IPS DF 4.7 (cell line): ENCODE data around the gene NSMF.

Source experiments
- DNase-seq: peaks from one replicate; pipeline ENCODE4 v3.0.0-alpha.2; 2013; ENCODE audit warnings: low spot score; ENCODE audit errors: extremely low read depth

NSMF gene

DNA sequence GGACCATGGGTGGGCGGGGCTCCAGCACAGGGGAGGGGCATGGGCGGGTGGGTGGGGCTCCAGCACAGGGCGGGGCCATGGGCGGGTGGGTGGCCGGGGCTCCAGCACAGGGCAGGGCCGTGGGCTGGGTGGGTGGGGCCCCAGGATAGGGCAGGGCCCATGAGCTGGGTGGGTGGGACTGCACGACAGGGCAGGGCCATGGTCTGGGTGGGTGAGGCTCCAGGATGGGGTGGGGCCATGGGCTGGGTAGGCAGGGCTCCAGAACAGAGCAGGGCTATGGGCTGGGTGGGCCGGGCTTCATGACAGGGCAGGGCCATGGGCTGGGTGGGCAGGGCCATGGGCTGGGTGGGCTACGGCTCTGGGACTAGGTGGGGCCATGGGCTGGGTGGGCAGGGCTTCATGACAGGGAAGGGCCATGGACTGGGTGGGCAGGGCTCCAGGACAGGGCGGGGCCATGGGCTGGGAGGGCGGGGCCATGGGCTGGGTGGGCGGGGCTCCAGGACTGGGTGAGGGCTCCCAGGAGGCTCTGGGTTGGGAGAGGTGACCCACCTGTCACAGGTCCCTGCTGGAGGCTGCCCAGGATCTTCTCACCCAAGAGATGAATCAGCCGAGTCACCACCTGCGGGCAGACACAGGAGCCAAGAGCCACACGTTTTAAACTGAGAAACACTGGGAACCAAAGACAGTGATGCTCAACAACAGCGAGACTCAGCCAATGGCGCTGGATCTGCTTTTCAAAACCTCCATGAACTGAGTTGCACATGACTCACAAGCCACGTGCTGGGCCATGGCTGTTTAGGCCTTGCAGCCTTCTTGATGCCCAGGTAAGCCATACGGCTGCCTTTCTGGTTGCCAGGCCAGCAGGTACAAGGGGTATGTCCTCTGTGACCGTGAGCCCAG lies 33.6 kb upstream of the NSMF start:
- DNase-seq: peak; percentile 19

DNA sequence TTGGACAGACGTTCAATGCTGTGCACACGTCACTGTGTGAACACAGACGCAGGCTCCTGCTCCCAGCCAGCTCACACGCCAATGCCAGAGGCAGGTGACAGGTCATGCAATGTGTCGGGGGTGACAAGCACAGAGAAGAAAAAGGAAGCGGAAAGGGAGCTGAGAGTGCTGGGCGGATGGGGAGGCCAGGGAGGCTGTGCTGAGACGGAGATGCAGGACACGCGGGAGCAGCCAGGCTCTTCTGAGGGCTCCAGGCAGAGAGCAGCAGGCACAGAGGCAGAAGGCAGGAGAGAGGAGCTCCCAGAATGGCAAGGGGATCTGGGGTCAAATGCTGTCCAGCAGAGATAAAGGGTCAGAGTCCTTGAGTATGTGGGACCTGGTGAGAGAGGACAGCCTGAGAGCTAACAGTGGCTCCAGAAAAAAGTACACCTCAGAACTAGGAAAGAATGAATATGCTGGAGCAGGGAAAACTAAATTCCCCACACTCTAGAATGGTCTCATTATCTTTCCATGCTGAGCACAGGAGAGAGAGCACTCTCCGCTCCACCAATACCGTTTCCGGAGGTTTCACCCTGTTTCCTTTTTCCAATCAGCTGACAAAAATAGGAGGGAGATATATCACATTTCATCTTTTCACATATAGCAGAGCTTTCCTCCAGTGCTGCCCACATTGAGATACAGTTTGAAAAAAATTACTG lies 32.8 kb upstream of the NSMF start:
- no peak for DNase-seq

DNA sequence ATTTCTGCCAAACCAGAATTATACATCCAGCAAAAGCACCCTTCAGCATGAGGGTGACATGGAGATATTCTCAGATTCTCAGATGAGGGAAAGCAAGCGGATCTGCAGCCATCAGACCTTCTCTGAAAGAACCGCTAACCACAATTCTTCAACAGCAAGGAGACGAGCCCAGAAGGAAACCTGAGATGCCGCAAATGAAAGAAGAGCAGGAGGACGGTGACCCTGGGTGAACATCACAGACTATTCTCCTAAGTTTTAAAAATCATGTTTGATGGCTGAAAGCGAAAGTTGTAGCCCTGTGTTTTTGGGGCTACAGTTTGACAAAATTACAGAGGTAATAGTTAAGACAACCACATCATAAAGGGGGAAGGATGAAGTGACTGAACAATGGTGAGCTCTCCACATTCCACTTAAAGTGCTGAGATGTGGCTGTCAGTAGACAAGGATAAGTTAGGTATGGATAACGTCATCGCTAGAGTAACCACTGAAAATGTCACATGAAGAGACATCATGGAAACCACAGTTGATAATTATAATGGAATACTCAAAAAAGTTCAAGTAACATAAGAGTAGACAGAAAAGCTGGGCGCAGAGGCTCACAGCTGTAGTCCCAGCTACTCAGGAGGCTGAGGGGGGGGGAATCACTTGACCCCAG lies 31.5 kb upstream of the NSMF start:
- DNase-seq: no peak

DNA sequence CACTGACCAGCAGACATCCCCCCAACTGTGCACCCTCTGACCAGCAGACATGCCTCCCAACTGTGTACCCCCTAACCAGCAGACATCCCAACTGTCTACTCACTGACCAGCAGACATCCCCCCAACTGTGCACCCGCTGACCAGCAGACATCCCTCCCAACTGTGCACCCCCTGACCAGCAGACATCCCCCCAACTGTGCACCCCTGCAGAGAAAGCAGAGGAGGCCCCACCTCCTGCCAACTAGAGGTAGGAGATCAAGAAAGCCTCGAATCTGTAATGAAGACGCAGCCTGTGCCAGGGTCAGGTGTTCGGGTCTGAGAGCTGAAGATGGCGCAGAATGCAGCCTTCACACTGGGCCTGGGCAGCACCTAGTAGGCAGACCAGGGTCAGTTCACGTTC lies 29.8 kb upstream of the NSMF start:
- no peak for DNase-seq

DNA sequence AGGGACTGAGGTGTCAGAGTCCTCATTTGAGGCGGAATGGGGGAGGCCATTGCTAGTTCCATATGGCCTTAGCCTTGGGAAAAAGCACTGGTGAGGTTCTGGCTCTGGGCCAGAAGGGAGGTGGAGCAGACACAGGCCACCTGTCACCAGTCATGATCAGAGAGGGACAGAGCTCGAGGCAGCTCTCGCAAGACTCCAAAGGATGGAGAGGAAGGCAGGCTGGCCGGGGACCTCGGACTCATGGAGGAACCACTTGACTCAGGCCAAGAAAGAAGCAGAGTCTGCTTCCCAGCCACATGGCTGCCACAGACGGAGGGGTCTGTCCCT lies 29.2 kb upstream of the NSMF start:
- DNase-seq: no peak

DNA sequence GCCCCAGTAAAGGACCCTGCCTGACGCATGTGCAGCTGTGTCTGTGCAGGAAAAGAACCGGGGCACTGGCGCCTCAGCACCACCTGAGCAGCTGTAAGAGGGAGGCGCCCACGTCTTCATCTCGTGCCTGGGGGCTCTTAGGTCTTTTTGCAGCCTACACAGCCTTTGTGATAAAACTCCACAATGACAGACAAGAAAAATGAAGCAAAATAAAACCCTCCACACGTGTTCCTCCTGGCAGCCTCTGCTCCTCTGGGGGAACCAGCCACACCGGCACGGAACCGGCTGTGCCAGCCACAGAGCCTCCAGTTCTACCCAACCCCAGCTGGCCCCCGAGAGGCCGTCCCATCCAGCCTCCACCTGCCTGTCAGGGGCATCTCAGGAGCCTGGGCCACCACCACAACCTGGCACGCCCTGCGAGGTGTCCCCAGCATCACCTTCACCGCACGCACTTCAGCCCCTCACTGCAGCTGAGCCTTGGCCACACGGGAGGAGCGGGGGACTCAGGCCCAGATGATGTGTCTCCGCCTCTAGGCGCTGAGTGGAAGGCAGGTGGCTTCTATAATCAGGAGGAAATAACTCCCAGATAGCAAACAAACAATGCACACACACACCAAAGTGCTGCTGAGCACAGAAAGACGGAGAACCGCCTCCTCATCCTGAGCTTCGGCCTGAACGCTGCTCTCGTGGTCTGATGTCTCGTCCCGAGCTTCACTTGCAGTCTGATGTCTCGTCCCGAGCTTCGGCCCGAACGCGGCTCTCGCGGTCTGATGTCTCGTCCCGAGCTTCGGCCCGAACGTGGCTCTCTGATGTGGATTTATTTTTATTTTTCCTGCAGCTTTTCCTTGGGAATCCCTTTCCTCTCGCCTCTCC lies 28.6 kb upstream of the NSMF start:
- no peak for DNase-seq

DNA sequence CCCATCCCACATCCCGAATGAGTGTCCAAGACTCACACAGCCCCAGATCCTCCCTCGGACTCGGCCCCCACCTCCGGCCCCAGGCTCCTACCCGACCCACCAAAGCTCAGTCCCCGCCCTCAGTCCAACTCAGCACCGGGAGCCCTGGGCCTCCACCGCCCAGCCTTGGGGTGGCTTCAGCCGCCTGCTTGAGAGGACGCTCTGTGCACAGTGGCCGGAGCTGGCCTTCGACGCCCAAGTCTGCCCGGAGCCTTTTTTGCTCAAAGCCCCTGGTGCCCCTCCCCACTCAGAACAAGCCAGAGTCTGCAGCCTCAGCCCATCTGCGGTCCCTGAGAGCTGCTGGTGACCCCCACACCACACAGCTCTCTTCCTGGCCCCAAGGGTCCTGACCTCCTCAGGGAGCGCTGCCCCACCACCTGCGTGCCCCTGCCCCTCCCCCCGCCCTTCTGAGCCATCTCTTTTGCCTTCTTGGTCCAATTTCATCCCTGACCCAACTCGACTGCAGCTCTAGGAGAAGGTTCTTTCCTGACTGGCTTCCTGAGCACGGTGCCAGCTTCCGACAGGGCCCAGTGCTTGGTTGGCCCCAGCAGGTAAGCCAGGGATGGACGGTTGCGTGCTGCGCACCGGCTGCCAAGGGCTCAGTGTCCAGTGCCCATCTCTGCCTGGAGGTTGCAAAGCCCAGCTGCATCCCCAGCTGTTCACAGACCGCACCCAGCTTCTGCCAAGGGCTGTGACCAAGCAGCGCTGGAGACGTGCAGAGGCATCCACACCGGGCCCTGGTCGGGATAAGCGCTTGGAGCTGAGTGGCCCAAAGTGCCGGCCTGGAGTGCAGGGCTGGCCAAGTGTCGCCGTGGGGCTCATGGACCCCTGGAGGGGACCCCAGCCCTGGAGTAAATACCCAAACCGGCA lies 27.7 kb upstream of the NSMF start:
- no peak for DNase-seq

DNA sequence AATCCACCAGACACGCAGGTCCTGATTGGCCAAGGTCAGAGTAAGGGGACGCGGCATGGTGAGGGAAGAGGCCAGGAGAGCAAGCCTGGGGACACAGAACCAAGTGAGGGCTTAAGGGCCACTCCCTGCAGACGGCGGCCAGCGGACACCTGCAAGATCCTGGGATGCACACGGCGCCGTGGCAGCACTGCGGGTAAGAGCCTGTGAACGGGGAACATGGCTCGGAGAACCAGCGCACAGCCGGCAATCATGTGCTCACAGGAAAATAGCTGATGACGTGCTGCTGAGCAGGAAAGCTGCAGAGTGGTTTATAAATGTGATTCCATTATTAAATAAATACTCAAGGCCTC lies 27.0 kb upstream of the NSMF start:
- DNase-seq: no peak

DNA sequence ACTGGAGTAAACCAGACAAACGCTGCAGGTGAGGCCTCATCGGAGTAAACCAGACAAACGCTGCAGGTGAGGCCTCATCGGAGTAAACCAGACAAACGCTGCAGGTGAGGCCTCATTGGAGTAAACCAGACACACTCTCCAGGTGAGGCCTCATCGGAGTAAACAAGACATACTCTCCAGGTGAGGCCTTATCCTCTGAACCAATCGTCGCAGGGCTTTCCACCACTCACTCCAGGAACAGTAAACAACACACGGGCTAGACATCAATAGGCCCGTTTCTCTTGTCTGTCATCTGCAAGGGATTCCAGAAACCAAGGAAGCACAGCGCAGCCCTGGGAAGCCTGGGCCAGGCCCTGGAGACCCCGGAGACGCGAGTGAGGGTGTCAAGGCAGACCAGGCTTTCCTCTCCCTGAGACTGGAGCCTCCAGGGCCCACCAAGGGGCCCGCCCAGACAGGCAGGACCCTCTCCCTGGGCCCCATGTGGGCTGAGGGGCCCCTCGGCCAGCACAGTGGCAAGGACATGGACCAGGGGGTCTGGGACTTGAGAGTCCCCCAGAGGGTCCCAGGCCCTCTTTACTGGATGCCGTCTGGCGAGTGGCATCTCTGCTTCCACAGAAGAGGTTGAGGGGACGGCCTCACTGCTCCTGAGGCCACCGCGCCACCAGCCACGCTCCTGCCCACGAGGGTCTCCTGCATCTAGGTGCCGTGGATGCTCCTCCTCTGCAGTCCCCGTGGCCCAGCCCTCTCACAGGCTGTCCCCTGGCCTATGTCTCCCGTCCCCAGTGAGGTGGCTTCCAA lies 26.4 kb upstream of the NSMF start:
- no peak for DNase-seq

DNA sequence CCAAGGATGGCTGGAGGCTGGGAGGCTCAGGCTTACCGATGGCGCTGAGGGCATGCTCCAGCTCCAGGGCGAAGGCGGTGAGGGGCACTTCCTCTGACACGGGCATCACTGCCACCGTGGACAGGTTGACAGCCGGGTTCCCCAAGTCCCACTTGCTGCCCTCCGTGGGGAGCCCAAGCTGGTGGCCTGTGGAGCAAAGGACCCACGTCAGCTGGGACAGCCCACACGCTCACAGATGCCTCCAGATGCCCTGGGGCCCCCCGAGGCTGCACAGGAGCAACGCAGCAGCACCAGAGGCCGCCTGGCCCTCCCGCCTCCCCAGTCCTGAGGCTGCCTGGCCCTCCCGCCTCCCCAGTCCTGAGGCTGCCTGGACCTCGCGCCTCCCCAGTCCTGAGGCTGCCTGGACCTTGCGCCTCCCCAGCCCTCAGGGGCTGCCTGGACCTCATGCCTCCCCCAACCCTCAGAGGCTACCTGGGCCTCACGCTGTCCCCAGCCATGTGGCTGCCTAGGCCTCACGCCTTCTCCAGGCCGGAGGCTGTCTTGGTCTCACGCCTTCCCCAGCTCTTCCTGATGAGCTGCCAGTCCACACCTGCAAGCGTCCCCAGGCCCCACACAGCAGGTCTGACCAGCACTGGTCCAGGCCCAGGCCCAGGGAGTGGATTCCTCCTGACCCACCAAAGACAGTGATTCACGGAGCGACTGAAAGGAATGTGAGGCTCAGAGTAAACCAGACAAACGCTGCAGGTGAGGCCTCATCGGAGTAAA lies 25.6 kb upstream of the NSMF start:
- DNase-seq: no peak

DNA sequence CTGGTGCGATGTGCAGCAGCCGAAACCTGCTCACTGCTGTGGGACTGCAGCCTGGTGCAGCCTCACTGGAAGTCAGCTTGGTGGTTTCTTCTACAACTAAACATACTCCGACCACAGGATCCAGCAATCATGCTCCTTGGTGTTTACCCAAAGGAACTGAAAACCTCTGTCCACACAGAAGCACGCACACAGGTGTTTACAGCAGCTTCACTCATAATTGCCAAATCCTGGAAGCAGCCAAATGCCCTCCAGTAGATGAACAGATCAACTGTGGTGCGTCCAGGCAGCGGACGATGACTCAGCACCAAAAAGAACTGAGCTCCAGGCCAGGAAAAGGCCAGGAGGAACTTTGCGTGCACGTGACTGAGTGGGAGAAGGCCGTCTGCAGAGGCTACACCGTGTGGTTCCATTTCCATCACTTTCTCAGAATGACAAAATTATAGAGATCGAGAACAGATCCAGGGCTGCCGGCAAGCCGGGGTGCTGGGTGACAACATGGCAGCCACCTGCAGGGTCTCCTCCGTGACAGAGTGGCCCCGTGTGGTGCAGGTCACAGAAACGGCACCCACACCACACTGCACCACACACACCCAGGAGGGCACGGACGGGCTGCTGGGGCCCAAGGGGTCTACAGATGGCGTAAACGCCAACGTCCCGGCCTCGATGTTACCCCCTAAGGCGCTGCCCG lies 23.1 kb upstream of the NSMF start:
- DNase-seq: no peak

DNA sequence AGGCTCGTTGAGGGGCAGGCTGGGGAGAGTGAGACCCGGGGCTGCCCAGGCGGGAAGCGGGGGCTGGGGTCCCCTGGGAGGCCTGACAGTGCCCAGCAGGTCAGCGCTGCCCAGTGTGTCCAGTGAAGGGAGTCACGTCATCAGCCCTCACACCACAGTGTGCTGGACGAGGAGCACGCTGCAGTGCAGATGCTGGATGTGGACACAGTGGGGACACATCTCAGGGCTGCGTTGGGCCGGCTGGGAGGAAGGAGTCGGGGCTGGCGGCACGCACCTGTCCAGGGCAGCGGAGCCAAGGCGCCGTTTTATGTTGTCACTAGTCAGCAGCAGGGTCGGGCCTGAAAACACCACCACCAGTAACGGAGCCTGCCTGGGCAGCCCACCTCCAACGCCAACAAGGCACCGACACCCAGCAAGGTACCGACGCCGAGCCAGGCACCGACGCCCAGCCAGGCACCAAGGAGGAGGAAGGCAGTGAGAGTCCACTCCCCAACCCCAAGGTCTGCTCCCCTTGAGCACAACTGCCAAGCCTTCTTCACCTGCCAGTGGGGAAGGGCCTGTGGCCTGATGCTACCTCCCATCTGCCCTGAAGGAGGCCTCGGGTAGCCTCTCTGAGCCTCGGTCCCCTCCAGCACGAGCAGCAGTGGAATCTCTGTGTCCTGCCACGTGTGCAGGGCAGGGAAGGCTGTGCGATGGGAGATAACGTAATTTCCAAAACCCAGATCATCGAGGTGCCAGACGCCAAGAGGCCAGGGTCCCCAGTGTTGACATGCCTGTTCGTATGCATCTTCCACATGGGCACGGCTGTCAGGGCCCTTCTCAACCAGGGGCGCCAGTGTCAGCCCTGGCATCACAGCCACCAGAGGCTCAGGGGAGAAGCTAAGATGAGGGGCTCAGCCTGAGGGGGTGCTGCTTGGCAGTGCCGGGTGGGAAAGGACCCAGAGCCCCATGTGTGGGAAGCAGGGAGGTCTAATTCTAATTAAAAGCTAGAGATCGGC lies 21.9 kb upstream of the NSMF start:
- DNase-seq: no peak

DNA sequence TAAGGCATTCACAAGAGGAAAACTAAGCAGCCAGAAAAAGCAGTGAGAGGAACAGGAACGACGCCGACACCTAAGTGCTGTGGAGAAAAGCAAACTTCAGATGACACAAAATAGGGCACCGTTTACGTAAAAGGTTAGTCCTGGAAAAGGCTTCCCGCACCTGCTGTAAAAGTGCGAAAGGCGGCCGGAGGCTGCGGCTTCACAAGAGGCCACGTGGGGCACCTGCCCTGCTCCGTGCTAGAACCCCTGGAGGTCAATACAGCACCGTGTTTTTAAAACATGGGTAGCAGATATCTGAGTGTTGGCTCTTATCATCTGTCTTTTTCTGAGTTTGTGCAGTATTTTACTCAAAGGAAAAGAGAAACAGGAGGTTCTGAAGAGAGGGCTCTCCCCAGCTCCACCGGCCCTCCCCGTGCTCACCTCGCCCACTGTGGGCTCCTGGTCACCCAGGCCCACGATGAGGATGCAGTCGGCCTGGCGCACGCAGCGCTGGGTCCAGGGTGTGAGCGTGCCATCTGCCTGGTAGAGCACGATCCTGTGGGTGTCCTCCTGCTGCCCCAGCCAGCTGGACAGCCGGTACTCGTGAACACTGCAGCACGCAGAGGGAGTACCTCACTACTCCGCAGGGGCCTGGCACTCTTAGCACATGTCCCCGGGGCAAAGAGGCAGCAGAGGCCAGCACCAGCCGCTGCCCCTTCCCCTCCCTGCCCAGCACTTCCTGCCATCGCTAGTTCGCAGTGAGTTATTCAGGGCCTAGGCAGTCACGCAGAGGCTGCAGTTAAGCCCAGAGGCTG lies 21.0 kb upstream of the NSMF start:
- no peak for DNase-seq

DNA sequence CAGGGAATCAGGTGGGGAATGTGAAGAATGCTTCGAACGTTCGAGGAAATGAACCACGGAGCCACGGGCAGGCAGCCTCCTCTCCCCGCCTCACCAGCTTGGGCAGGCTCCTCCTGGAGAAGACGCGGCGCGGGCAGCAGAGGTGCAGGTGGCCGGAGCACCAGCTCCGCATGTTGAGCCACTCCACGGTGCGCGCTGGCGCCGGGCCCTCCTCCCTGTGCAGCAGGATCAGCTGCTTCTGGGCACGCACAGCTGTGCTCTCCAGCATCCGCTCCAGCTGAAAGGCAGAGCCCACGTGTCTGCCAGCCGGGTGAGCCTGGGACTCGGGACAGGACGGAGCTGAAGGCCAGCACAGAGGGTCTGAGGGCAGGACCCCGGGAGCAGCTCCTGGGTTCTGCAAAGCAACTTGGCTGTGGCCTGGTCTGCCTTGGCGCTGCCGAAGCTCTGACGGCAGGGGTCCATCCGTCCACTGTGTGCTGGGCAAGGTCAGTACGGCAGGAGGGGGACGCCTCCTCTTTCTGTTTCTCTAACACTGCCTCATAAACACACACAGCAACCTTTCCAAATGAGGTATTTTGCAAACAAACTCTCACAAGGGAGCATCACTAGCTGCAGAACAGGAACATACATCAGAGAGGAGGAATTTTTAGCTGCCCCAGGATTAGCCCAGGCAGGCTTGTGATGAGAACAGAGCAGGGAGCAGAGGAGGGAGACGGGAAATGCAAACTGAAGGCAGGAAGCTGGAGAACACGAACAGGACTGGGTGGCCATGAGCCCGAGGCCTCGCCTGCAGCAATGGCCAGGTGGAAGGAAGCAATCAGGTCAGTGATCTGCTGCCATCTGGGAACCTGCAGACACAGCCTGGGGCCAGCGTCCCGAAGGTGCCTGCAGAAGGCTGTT lies 20.1 kb upstream of the NSMF start:
- no peak for DNase-seq

DNA sequence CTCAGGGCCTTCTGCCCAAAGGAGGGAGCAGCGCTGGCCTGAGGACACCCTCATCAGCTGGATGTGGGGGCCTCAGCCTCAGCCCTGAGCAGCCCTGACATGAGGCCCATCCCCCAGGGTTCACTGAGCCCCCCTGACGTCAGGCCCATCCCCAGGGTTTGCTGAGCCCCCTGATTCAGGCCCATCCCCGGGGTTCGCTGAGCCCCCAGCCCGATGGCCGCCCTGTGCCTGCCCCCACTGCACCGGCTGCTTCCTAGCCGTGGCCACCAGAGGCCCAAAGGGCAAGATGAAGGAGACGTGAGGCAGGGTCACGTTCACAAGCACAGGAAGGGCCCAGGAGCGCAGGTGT lies 19.5 kb upstream of the NSMF start:
- DNase-seq: no peak
